ENCODE results near the gene SKAP1.

Gene SKAP1

GRCh38 chr17:48429638-48430586, at the start of gene SKAP1:
Gene SKAP1 (minus strand): TSS chr17:48430214.
- DNase-seq (ENCODE audit: low read depth in 2 of 2, low spot score in 1 of 2), result peak in 1 of 2 donors; percentile 44

DNA sequence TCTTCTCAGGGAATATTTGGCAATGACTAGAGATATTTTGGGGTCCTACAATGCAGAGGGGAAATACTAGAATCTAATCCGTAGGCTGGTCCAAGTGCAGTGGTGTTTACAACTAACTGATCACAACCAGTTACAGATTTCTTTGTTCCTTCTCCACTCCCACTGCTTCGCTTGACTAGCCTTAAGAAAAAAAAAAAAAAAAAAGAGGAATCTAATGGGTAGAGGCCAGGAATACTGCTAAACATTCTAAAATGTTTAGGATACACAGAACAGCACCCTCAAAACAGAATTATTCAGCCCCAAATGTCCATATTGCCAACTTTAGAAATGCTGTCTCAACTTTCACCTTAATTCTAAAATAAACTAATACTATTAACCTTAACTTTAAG, 49.0 kb upstream of the SKAP1 start:
- no peak for DNase-seq (ENCODE audit: low read depth in 2 of 2, low spot score in 1 of 2)

DNA sequence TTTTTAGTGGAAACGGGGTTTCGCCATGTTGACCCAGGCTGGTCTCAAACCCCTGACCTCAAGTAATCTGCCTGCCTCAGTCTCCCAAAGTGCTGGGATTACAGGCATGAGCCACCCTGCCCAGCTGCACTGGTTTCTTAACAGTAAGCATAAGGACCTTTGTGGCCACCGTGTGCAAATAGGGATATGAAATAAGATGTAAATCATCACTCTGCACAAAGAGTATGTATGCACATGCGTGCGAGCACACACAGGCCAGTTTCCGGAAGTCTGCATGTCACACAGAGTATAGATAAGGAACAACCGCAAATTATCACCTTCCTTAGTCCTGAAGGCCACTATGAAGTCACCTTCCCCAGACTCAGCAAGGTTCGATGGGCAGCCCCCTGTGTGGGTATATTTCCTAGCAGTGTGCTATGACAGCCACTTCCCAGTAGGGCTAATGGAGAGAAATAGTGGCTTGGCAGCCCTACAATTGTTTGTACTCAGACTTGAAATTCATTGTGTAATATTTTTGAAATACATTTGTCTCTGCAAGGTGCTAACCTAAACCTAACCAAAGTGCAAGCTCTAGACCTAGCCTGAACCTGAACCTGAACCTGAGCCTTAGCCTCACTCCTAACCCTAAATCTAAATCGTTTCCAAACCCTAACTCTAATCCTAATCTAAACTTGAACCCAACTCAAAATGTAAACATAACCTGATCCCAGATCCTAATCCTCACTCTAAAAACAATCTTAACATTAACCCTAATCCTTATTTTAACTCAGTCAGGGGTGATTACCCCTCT, 48.4 kb upstream of the SKAP1 start:
- DNase-seq (ENCODE audit: low read depth in 2 of 2, low spot score in 1 of 2), result peak in 1 of 2 donors; percentile 12

DNA sequence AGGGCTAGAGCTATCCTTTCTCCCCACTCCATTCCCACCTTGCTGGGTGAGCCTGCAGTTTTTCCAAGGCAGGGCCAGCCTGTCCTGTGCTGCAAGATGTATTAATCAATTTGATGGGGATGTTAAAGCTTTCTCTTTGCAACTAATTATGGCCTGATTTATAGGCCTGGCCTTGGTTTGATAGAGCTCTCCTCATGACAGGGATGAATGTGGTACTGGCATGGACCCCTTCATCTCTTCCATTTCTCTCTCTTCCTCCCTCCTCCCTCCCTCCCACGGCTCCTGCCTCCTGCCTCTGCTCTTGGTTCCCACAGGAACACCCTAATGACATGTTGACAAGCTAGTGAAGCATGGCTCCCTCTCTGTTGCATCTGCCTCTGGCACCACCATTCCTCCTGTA, 47.2 kb upstream of the SKAP1 start:
- DNase-seq (ENCODE audit: low read depth in 2 of 2, low spot score in 1 of 2), result no peak

- peak in 1 of 2 donors; percentile 9 for DNase-seq (ENCODE audit: low read depth in 2 of 2, low spot score in 1 of 2)
Observed at GRCh38 chr17:48472411-48473281, 42.6 kb upstream of the SKAP1 start.

GRCh38 chr17:48471817-48472410, 41.9 kb upstream of the SKAP1 start:
- DNase-seq (ENCODE audit: low read depth in 2 of 2, low spot score in 1 of 2), result no peak

- no peak for DNase-seq (ENCODE audit: low read depth in 2 of 2, low spot score in 1 of 2)
Observed at GRCh38 chr17:48470388-48471034, 40.5 kb upstream of the SKAP1 start.

DNA sequence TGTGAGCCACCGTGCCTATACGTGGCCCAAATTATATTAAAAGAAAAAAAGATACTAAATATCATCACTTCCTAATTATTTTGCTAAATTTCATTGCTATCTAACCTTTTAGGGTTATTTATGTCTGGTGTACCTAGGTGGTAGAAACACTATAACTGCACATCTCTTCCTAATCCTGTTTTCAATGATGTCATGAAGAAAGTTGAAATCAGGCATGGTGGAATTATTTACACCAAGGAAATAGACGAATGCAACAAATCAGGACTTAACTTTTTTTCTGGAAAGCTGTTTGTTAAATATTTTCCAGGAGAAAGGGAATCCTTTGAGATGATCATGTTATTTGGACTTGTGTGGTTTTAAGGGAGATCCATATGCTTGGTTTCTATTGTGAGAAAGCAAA, 39.2 kb upstream of the SKAP1 start:
- DNase-seq (ENCODE audit: low read depth in 2 of 2, low spot score in 1 of 2), result no peak

DNA sequence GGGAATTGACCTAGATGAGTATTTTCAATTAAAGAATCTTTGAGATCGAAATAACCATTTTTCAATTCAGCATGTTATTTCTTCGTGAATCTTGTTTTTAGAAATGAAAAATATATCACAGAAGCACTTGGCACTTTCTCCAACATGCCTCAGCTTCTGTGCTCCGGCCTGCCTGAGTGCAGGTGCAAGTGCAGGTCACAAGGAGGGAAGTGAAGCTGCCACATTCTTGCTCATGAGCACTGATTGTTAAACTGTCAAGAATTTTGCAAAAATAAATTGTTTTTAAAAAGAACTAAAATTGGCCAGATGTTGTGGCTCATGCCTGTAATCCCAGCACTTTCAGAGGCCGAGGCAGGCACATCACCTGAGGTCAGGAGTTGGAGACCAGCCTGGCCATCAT, 38.3 kb upstream of the SKAP1 start:
- no peak for DNase-seq (ENCODE audit: low read depth in 2 of 2, low spot score in 1 of 2)

GRCh38 chr17:48465884-48466283, 35.9 kb upstream of the SKAP1 start:
- no peak for DNase-seq (ENCODE audit: low read depth in 2 of 2, low spot score in 1 of 2)

DNA sequence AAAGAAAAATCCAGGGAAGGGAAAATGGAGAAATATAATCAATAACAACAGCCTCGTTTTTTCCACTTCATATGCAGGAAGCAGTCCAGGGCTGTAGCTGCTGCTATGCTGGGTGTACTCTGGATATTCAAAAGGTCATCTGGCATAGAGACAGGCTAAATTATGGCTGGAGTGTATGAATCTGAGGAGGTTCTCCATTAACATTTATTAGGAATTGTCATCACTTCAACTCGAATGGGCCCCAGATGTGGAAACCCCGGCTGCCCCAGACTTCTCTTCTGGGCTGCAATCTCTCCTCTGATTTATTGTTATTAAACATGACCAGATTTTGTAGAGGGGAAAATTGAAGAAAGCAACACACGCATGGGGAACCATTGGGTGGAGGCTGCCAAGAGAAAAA, 33.5 kb upstream of the SKAP1 start:
- no peak for DNase-seq (ENCODE audit: low read depth in 2 of 2, low spot score in 1 of 2)

DNA sequence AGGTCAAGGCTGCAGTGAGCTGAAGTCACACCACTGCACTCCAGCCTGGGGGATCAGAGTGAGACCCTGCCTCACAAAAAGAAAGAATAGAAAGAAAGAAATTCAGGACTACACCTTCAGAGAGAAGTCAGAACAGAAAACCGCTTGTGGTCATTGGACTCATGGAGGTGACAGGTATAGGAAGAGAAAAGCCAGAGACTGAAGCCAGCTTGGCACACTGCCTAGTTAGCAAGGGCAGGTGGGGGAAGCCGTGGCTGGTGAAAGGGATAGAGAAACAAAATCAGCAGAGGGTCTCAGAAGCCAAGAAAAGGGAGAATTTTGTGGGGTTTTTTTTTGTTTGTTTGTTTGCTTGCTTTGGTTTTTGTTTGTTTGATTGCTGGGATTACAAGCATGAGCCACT, 32.9 kb upstream of the SKAP1 start:
- DNase-seq (ENCODE audit: low read depth in 2 of 2, low spot score in 1 of 2), result no peak

GRCh38 chr17:48460052-48460451, 30.0 kb upstream of the SKAP1 start:
- DNase-seq (ENCODE audit: low read depth in 2 of 2, low spot score in 1 of 2), result no peak

- no peak for DNase-seq (ENCODE audit: low read depth in 2 of 2, low spot score in 1 of 2)
Observed at GRCh38 chr17:48459070-48459844, 29.2 kb upstream of the SKAP1 start.

DNA sequence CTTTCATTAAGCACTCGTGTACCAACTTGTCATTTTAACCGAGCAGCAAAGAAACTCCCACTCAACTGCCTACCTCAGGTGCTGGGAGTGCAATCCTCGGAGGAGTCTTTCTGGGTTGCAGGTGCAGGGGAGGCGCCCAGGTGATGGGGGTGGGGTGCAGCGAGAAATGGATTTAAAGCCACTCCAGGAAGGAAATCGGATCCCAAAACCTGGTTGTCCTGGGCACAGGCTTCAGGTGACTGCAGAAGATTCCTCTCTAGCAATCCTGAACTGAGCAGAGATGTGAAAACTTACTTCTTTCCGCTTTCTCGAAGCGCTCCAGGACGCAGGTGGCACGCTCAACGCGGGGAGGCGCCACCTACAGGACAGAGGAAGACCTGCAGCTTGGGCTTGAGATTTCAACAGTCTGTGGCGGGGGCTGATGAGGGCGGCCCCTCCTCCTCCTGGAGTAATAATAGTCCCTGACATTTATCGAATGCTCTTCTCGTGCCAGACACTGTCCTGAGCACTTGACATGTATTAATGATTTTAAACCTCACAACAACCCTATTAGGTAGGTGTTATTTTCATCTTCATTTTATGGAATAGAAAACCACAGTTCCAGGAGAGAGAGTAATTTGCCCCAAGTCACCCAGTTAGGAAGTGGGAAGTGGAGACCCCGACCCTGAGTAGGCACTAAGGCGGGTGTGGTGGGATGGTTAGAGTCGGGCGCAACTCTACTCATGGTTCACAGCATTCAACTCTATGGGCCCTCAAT, 27.2 kb upstream of the SKAP1 start:
- peak; percentile 40 to 63 for DNase-seq (ENCODE audit: low read depth in 2 of 2, low spot score in 1 of 2)

GRCh38 chr17:48456589-48456988, 26.6 kb upstream of the SKAP1 start:
- DNase-seq (ENCODE audit: low read depth in 2 of 2, low spot score in 1 of 2), result no peak

- no peak for DNase-seq (ENCODE audit: low read depth in 2 of 2, low spot score in 1 of 2)
Observed at GRCh38 chr17:48455791-48456190, 25.8 kb upstream of the SKAP1 start.

DNA sequence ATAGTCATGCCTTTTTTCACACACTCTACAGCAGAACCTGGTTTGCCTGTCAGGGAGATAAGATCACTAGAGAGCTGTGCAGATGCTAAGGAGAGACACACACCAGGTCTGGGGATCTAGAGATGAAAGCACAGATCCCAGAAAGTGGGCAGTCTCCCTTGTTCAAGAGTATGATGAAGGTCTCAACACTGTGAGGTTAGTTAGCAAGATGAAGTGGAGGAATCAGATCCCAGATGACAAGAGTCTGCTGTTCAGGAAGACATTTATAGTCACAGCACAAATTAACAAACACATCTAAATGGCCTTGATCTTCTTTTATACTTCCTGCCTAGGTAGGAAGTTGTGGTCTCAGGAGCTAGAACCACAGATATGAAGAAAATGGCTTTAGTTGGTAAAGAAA, 23.4 kb upstream of the SKAP1 start:
- DNase-seq (ENCODE audit: low read depth in 2 of 2, low spot score in 1 of 2), result no peak

- no peak for DNase-seq (ENCODE audit: low read depth in 2 of 2, low spot score in 1 of 2)
Observed at GRCh38 chr17:48451489-48451888, 21.5 kb upstream of the SKAP1 start.

Measured in stimulated activated CD8-positive, alpha-beta memory T cell treated with anti-CD3 and anti-CD28 coated beads, Interleukin-4, amount 100 ng/mL, for 4 hours (primary cell).